CD4-positive, alpha-beta T cell treated with Interleukin-15 for 4 hours (primary cell): ENCODE results near the gene SPATA20.
A peak's percentile ranks its signal among the peaks of the same experiment; 100 is the strongest.

ENCODE experiments used
- DNase-seq: peaks from one replicate; pipeline ENCODE4 v3.0.0-alpha.2; 2020; ENCODE audit warnings: low spot score

Gene SPATA20

GRCh38 chr17:50559674-50560184 lies 12.8 kb downstream of the SPATA20 start:
- DNase-seq = no peak

- DNase-seq = peak; percentile 88
Observed at GRCh38 chr17:50560185-50560824, 13.3 kb downstream of the SPATA20 start, which contains the start of gene CACNA1G. Gene CACNA1G (plus strand): TSS chr17:50560715. CDS start chr17:50561460, 745 bp downstream.

GRCh38 chr17:50560931-50561745 lies 14.2 kb downstream of the SPATA20 start:
- no peak for DNase-seq

- DNase-seq = no peak
Observed at GRCh38 chr17:50561746-50562141, 14.8 kb downstream of the SPATA20 start.

GRCh38 chr17:50562242-50563091 lies 15.5 kb downstream of the SPATA20 start:
- no peak for DNase-seq

GRCh38 chr17:50563092-50563511 lies 16.1 kb downstream of the SPATA20 start:
- DNase-seq = no peak

GRCh38 chr17:50564916-50565315 lies 17.9 kb downstream of the SPATA20 start:
- no peak for DNase-seq

- DNase-seq = peak; percentile 48
Observed at GRCh38 chr17:50565402-50566350, 18.7 kb downstream of the SPATA20 start.

GRCh38 chr17:50566886-50567285 lies 19.9 kb downstream of the SPATA20 start:
- no peak for DNase-seq

- DNase-seq = no peak
Observed at GRCh38 chr17:50568659-50569058, 21.7 kb downstream of the SPATA20 start.

- DNase-seq = no peak
Observed at GRCh38 chr17:50569592-50569991, 22.6 kb downstream of the SPATA20 start.

GRCh38 chr17:50570032-50570431 lies 23.1 kb downstream of the SPATA20 start:
- no peak for DNase-seq

GRCh38 chr17:50570528-50570927 lies 23.6 kb downstream of the SPATA20 start:
- DNase-seq = no peak

- DNase-seq = no peak
Observed at GRCh38 chr17:50571681-50572080, 24.7 kb downstream of the SPATA20 start.

GRCh38 chr17:50572541-50572940 lies 25.6 kb downstream of the SPATA20 start:
- no peak for DNase-seq

GRCh38 chr17:50573866-50574611 lies 27.1 kb downstream of the SPATA20 start:
- DNase-seq = no peak

GRCh38 chr17:50575581-50576210 lies 28.7 kb downstream of the SPATA20 start:
- no peak for DNase-seq

- no peak for DNase-seq
Observed at GRCh38 chr17:50576864-50577263, 29.9 kb downstream of the SPATA20 start.

GRCh38 chr17:50577451-50577954 lies 30.5 kb downstream of the SPATA20 start:
- no peak for DNase-seq

GRCh38 chr17:50578173-50578572 lies 31.2 kb downstream of the SPATA20 start:
- DNase-seq = no peak
